K562 treated with DMSO at 1 percent for 12 hours (cell line): Measurements from ENCODE around the gene QSOX1. TPM values are rescaled to one million over a fixed set of nuclear protein-coding genes. Genes with fewer than 3 reads are reported as not detected.

Experiments
- total RNA-seq: library from RNA; unstranded; fragments of 300-600 nt; gene quantifications from 2 replicates; pipeline ENCODE4 v1.2.3, GENCODE V29; 2022; ENCODE audit not compliant: insufficient read depth

The QSOX1 gene, protein sequence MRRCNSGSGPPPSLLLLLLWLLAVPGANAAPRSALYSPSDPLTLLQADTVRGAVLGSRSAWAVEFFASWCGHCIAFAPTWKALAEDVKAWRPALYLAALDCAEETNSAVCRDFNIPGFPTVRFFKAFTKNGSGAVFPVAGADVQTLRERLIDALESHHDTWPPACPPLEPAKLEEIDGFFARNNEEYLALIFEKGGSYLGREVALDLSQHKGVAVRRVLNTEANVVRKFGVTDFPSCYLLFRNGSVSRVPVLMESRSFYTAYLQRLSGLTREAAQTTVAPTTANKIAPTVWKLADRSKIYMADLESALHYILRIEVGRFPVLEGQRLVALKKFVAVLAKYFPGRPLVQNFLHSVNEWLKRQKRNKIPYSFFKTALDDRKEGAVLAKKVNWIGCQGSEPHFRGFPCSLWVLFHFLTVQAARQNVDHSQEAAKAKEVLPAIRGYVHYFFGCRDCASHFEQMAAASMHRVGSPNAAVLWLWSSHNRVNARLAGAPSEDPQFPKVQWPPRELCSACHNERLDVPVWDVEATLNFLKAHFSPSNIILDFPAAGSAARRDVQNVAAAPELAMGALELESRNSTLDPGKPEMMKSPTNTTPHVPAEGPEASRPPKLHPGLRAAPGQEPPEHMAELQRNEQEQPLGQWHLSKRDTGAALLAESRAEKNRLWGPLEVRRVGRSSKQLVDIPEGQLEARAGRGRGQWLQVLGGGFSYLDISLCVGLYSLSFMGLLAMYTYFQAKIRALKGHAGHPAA
- 89.3 and 112 TPM in 2 replicates for total RNA-seq

DNA sequence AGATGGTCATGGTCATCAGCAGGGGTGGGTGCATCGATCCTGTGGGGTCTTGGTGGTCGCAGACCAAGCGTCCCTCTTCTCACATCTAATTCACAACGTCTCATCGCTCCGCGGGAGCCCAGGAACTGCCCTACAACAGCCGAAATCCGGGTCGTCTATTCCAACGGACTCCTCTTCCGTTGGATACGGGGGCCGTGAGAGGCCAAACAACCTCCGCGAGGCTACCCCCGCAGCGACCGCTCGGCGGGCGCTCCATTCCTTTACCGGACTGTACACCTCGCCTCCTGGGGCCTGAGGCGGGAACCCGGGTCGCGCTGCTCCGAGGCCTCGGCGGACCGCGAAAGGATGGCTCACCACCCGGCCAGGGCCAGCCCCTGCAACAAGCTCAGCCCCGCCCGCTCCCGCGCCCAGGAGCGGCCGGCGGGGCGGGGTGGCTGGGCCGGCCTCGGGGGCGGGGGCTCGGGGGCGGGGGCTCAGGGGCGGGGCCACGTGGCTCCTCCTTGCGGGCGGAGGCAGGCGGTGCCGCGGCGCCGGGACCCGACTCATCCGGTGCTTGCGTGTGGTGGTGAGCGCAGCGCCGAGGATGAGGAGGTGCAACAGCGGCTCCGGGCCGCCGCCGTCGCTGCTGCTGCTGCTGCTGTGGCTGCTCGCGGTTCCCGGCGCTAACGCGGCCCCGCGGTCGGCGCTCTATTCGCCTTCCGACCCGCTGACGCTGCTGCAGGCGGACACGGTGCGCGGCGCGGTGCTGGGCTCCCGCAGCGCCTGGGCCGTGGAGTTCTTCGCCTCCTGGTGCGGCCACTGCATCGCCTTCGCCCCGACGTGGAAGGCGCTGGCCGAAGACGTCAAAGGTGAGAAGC lies at the start of gene QSOX1:
QSOX1 (plus strand) TSS at position 545 of the 857 bp plus-strand sequence; CDS start at position 584, 39 bp downstream.

DNA sequence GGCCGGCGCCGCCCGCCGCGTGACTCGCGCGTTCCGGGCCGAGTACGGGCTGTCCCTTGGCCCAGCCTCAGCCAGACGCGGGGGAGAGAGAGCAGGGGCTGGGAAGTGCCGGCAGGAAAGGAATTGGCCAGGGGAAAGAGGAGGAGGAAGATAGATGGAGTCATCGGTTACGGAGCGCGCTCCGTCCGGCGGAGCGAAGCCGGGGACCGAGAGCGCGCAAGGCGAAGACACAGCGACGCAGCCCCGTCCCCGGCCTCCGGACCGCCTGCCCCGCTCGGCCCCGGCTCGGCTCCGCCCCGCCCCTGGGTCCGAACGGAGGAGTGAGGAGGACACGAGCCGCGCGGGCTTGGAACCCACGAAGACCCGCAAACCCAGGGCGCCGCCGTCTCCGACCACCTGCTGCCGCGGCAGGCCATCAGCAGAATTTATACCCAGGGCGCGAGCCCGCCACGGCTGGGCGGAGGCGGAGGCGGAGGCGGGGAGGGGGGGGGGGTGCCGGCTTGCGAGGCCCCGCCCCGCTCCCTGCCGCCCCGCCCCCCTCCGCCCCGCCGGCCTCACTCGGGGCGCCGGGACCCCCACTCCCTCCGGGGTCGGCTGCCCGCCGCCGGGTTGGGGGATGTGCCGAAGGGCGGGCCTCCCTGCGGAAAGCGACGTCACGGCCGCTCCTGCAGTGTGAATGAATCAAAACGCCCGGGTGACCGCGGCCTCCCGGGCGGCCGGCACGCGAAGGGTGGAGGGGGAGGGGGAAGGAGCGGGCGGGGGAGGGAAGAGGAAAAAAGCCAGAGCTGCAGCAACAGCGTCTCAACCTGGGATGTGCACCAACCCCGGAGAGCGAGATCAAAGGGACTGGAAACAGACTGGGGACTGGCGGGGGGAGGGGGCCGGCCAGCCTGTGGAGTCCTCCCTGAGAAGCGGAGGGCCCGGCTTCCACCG lies 75.1 kb downstream of the QSOX1 start, which contains the start of gene LHX4:
LHX4 (plus strand) TSS at position 782 of the 933 bp plus-strand sequence. CDS start 266 bp downstream, outside the sequence.

Other genes starting within 250 kb of the QSOX1 start
- gene CEP350, start 200.1 kb upstream of the QSOX1 start, total RNA-seq: 5.0 and 35.7 TPM in 2 replicates
- gene LHX4, start 75.4 kb downstream of the QSOX1 start, total RNA-seq: 0.62 TPM in 1 of 2 replicates, not detected in the other